SK-N-SH treated with all-trans-retinoic acid at 6 μM for 48 hours (cell line): ENCODE results near the gene ZBTB7C.

Source experiments
- TSHZ2 ChIP-seq: fragments of 250-450 bp; sonication (Bioruptor Pico); IDR thresholded peaks from 2 replicates; pipeline ENCODE4 v1.5.0; 2020; ENCODE audit warnings: mild to moderate bottlenecking, moderate library complexity
- ZFP3 ChIP-seq: fragments of 250-450 bp; sonication (Bioruptor Pico); IDR thresholded peaks from 2 replicates; pipeline ENCODE4 v1.5.0; 2020; ENCODE audit warnings: mild to moderate bottlenecking, moderate library complexity
- ZNF565 ChIP-seq: fragments of 450-650 bp; formaldehyde crosslinking; conservative IDR thresholded peaks from 2 replicates; pipeline ENCODE4 v1.5.0; 2020; ENCODE audit warnings: low read depth, mild to moderate bottlenecking, moderate library complexity
- ZNF70 ChIP-seq: fragments of 450-650 bp; formaldehyde crosslinking; IDR thresholded peaks from 2 replicates; pipeline ENCODE4 v1.5.0; 2020; ENCODE audit warnings: mild to moderate bottlenecking, moderate library complexity
- ZNF8 ChIP-seq: fragments of 450-650 bp; formaldehyde crosslinking; IDR thresholded peaks from 2 replicates; pipeline ENCODE4 v1.5.0; 2020; ENCODE audit warnings: mild to moderate bottlenecking, moderate library complexity
- TF ChIP-seq, protein P1 (sequence below): fragments of 250-450 bp; sonication (Bioruptor Pico); IDR thresholded peaks from 2 replicates; pipeline ENCODE4 v1.8.0; 2020; ENCODE audit warnings: mild to moderate bottlenecking, moderate library complexity, borderline replicate concordance

GRCh38 chr18:48019557-48020325 is 389.4 kb downstream of the ZBTB7C start:
- TF ChIP-seq, protein P1, sequence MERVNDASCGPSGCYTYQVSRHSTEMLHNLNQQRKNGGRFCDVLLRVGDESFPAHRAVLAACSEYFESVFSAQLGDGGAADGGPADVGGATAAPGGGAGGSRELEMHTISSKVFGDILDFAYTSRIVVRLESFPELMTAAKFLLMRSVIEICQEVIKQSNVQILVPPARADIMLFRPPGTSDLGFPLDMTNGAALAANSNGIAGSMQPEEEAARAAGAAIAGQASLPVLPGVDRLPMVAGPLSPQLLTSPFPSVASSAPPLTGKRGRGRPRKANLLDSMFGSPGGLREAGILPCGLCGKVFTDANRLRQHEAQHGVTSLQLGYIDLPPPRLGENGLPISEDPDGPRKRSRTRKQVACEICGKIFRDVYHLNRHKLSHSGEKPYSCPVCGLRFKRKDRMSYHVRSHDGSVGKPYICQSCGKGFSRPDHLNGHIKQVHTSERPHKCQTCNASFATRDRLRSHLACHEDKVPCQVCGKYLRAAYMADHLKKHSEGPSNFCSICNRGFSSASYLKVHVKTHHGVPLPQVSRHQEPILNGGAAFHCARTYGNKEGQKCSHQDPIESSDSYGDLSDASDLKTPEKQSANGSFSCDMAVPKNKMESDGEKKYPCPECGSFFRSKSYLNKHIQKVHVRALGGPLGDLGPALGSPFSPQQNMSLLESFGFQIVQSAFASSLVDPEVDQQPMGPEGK (CRISPR knock-in tag): no peak
- TF ChIP-seq ZNF565 (CRISPR knock-in tag) (no peak), ZNF8 (CRISPR knock-in tag) (no peak), ZFP3 (CRISPR knock-in tag) (no peak), ZNF70 (CRISPR knock-in tag) (no peak), TSHZ2 (no peak)
